COLO668 (cell line): ENCODE data around the gene MYO9B.

ENCODE experiments used
- DNase-seq: peaks from one replicate; lab custom pipeline; 2025; ENCODE audit not compliant: unreplicated experiment; lab: John Stamatoyannopoulos, UW

MYO9B gene

DNA sequence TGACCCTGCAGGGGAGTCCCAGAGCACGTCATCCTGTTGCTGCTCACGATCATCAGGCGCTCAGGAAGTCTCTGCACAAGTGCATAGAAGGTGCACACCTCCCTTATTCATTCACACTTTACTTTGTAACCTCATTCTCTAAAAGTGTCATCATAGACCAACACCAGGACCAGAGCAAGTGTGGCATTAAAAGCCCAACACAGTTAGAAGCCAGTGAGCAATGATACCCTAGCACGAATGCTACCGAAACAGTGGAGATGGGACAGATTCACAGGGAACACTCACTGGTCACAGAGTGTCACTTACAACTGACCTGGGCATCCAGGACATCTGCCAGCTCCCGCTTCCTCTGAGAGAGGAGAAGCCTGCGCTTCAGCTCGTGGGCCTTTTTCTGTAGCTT, 17.3 kb upstream of the MYO9B start:
- DNase-seq: no peak

DNA sequence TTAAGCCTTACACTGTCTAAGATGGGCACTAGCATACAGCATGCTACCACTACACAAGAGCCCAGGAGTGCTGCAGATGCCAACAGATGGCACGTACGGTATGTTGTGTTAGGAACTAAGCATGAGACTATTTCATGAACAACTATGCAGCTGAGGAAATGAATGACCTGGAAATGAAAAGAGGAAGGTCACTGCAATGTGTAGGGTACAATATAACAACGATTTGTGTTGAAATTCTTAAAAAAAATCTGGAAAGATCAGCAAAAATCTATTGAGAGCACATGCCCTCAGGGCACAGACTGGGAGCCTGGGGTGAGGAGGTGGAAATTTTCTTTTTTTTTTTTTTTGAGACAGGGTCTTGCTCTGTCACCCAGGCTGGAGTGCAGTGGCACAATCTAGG, 14.8 kb upstream of the MYO9B start:
- no peak for DNase-seq

DNA sequence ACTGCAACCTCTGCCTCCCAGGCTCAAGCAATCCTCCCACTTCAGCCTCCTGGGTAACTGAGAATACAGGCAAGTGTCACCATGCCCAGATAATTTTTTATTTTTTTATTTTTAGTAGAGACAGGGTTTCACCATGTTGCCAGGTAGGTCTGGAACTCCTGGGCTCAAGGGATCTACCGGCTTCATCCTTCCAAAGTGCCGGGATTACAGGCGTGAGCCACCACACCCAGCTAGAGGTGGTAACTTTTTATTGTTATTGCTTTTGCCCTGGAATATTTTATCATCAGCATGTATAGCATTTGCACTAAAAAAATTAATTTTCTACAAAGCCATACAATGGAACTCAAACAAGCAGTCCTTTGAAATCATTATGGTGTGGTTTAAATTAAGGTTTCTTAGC, 14.4 kb upstream of the MYO9B start:
- no peak for DNase-seq

DNA sequence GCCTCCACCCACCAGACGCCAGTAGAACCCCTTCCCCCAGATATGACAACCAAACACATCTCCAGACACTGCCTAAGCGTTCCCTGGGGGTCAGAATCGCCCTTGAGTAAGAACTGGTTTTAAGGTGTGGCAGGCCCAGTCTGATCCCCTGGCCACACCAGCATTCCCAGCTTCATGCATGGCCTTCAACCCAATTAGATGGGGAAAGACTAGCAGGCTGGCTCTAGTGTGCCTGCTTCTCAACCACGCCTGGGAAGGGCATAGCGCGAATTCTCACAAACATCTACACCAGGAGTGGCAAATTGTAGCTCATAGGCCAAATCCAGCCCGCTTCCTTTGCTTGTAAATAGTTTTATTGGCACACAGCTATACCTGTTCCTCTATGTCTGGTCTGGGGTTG, 13.9 kb upstream of the MYO9B start:
- DNase-seq: no peak

DNA sequence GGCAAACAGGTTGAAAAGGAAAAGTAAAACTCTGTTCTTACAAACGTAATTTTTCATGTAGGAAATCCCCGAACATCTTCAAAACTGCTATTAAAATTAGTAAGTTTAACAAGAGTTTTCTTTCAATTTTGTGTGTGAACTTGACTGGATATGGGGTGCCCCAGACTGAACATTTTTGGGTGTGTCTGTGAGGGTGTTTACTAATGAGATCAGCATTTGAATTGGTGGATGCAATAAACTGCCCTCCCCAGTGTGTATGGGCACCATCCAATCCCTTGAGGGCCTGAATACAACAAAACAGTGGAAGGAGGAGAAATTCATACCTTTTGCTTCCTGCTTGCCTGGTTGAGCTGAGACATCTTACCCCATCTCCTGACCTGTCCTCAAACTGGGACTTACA, 12.1 kb upstream of the MYO9B start:
- DNase-seq: no peak

DNA sequence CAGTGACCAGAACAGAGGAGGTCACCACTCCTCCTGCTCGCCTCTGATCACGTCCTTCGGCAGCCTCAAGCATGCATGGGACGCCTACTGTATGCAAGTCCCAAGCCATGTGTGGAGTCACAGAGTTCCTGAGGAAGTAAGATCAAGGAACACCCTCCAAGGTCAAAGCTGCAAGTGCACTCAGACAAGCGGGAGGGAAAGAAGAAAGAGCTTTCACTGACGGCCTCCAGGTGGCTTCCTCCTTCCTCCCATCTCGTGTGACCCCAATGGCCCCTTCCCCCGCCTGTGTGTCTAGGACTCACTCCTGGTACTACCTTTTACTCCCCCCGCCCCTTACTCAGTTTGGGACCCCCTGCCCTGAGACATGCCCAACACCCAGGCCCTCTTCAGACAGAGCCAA, 6.4 kb upstream of the MYO9B start:
- no peak for DNase-seq

DNA sequence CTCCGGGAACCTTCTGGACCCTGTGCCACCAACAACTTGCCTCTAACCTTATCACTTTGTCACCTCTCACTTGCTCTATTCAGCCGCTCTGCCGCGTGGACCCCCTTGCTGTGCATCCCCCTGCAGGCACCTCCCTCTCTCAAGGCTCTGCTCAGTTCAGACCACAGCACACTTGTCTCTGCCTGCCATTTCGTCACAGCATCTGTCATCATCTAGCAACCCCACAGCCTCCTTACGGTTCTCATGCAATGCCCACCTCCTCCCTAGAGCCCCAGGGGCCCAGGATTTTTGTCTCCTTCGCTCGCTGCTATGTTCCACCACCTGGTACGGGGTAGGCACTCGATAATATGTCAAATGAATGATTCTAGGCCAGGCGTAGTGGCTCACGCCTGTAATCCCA, 5.2 kb upstream of the MYO9B start:
- no peak for DNase-seq

DNA sequence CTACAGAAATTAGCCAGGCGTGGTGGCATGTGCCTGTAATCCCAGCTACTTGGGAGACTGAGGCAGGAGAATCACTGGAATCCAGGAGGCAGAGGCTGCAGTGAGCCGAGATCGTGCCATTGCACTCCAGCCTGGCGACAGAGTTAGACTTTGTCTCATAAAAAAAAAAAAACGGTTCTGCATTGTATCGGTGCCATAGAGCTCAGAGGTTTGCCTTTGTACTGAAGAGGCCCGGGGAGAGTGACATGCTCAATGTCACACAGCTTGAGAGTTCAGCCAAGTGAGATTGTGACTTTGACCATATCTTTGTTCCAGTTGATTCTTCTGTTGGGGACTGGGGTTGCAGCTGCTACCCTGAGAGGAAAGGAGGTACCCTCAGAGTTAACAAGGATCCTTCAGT, 4.7 kb upstream of the MYO9B start:
- DNase-seq: no peak

DNA sequence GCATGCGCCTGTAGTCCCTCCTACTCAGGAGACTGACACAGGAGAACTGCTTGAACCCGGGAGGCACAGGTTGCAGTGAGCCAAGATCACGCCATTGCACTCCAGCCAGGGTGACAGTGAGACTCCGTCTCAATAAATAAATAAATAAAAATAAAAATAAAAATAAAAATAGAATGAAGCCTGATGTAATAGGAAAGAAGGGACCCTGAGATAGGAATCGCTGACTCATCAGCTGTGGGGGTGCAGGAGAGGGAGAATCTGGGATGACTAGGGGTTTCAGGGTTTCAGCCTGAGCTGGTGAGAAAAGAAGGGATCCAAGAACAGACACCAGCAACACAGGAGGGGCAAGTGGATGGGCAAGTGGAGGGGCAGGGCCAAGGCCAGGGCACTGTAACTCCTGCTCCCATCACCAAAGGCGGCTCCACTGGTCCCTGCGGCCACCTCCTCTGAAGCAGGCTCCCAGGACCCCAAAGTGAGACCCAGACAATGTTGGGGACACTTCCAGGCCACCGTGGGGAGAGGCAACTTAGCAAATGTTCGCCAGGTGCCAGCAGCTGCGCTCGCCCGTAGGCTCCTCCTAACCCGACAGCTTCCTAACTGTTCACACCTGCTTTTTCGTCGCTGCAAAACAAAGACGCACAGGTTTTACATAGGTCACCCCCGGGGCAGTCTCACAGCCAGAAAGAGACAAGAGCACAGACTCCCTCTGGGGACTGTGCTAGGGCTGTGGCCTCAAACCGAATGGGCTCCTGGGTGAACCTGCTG, 1.5 kb upstream of the MYO9B start:
- peak; percentile 65 for DNase-seq

DNA sequence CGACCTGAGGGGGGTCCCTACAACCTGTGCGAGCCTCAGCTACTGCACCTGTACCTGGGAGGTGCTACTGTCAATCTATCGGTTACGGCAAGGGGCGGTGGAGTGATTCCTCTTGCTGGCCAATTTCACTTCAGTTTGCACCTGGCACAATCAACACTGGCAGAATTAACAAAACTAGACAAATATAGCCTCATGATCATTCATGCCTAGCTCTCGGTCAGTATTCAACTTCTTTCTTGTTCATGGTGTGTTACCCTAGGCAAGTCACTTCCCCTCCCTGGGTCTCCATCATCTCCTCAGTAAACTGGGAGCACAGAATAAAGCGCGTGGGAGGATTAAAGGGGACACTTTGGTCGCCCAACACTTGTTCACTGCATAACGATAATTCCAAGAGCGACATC, 943 bp upstream of the MYO9B start:
- DNase-seq: no peak

DNA sequence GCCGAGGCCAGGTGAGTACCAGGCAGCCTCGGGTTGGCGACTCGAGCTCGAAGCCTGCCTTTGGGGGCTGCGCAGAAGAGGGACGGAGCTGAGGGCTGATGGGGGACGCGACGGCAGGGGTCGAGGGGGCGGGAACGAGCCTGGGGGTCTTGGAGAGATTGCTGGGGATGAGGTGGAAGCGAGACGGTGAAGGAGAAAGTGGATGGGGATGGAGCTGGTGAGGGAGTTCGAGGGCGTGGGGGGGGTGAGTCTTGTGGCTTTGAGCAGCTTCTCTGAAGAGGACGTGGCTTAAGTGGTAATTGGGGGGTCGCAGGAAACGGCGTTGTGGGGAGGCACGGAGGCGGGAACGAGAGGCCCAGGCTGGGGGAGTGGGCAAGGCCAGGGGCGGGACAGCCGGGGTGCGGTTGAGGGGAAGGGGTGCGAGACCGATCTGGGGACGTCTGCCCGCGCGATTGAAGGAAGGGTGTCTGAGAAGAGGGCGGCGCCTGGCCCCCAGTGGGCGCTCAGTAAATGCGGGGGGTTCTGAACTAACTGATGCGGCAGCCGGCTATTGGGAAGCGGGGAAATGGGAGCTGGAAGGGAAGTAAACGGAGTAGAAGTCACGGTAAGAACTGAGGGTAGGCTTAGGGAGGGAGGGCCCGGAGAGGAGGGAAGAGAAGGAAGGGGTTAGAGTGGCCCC, 426 bp downstream of the MYO9B start:
- peak; percentile 18 for DNase-seq

DNA sequence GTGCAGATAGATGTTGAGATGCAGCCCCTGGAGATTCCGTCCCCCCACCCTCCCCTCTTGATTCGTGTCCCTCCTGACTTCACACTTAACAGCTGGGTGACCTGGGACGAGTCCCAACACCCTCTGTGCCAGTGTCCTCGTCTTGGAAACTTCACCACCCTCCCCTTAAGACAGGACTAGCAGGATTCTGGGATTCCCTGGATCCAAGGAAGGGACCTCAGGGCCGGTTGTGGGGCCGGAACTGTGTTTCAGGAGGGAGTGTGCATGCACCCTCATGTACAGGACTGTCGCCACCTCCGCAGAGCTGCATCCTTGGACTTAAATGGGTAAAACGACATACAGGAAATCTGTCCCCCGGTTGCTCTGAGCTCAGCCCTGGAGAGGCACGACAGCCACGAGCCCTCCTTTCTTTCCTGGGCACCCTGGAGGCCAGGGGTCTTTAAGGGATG, 990 bp downstream of the MYO9B start:
- DNase-seq: peak; percentile 15

DNA sequence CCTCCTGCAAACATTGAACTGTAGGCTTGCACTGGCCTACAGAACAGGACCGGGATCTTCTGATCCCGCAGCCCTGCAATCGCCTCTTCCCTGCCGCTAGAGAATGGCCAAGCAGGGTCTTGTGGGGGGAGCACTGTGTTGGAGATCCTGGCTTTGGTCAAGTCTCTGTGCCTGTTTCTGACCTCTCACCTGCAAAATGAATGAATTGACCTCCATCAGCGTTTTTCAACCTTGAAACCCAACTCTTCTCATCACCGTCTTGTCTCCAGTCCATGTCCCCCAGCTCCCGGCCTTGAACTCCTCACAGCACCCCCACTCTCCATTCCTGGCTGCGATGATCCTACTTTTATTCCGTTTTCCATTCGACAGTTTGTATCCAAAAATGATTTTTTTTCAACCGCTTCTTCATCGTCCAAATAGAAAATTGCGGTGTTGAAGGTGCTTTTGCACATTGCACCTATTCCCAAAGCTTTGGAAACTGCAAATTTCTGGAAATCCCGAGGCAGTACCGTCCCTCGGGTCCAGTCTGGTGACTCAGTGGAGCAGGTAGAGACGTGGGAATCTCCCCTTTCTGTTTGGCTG, 2.0 kb downstream of the MYO9B start:
- DNase-seq: no peak

DNA sequence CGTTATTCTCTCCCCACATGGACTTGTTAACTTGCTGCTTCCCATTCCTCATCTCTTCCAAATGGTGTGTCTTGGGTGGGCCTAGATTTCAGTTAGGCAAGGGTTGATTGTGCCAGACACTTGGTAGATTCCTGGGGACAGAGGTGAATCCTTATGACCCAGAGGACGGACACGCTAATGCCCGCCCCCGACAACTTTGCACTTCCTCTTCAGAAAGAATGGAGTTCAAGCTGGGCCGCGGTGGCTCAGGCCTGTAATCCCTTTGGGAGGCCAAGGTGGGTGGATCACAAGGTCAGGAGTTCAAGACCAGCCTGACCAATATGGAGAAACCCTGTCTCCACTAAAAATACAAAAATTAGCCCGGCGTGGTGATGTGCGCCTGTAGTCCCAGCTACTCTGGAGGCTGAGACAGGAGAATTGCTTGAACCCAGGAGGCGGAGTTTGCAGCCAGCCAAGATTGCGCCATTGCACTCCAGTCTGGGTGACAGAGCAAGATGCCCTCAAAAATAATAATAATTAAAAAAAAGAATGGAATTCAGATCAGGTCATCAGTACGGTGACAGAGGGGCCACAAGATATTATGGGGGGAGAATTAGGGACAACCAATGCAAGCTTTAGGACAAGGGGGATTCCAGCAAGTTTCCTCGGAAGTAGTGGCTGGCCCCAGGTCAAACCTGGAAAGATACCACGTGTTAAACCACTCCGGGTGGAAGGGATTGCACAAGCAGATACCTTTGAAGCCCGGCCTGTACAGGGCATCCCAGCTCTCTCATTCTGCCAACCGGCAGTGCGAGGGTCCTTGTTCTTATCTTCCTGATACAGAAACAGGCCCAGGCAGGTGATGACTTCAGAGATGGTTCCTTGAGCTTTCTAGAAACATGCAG, 2.7 kb downstream of the MYO9B start:
- DNase-seq: no peak

DNA sequence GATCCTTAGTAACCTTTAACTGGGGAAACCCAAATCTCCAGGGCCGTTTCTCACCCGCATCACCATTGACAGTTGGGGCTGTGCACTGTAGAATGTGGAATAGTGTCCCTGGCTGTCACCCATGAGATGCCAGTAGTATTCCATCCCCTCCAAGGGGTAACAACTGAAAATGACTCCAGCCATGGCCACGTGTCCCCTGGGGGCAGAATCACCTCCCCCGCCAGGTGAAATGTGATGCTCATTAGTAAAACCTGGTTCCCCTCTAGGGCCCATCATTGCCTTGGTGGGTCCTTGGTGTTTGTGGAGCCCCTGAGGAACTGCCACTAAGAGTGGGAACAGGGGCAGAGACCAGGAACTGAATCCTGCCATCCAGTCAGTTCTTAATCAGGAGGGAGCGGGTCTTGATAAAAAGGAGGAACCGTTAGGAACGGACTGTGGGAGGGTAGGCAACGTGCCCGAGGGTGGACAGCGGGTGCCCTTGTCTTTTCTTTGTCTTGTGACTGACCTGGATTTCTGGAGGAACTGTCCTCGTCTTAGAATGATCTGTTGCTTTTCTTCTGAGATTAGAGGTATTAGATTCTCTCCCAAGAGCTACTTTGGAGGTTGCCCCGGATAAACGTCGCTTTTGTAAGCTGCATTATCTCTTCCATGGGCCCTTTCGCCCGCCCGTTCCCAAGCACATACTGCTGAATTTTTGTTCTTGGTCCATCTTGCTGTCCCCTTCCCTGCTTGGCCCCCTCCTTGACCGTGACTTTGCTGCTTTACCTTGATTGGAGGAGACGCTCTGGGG, 3.5 kb downstream of the MYO9B start:
- no peak for DNase-seq

DNA sequence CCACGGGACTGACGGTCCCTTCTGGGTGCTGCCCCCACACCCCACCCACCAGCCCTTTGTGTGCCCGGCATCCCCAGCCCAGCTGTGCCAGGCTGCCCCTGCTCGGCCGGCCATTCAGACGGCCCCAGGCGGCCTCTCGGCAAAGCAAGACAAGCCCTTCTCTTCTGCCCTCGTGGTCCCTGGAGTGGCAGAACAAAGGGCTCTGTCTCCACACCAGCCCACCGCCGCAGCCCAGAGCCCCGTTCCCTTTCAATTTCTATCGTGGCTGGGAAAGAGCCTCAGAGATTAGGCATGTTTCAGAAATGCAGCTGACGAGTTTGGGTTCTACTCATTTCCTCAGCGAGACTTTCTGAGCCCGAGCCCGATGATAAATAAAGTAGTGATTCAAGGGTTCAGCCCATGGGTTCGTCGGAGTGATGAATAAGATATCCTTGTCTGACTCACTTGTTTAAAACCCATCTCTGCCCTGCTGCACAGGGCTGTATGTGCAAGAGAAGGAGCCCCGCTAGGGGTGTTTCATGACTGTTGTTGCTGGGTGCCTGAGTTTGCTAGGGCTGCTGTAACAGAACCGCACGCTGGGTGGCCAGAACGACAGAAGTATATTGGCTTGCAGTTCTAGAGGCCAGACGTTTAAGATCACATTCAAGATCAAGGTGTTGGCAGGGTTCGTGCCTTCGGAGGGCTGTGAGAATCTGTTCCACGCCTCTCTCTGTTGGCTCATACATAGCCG, 4.3 kb downstream of the MYO9B start:
- DNase-seq: no peak

DNA sequence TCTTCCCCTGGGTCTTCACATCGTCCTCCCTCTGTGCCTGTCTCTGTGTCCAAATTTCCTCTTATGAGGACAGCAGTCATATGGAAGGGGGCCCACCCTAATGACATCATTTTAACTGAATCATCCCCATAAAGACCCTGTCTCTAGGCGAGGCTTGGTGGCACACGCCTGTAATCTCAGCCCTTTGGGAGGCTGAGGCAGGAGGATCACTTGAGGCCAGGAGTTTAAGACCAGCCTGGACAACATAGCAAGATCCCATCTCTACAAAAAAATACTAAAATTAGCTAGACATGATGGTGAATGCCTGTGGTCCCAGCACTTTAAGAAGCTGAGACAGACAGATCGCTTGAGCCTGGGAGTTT, 4.8 kb downstream of the MYO9B start:
- no peak for DNase-seq

DNA sequence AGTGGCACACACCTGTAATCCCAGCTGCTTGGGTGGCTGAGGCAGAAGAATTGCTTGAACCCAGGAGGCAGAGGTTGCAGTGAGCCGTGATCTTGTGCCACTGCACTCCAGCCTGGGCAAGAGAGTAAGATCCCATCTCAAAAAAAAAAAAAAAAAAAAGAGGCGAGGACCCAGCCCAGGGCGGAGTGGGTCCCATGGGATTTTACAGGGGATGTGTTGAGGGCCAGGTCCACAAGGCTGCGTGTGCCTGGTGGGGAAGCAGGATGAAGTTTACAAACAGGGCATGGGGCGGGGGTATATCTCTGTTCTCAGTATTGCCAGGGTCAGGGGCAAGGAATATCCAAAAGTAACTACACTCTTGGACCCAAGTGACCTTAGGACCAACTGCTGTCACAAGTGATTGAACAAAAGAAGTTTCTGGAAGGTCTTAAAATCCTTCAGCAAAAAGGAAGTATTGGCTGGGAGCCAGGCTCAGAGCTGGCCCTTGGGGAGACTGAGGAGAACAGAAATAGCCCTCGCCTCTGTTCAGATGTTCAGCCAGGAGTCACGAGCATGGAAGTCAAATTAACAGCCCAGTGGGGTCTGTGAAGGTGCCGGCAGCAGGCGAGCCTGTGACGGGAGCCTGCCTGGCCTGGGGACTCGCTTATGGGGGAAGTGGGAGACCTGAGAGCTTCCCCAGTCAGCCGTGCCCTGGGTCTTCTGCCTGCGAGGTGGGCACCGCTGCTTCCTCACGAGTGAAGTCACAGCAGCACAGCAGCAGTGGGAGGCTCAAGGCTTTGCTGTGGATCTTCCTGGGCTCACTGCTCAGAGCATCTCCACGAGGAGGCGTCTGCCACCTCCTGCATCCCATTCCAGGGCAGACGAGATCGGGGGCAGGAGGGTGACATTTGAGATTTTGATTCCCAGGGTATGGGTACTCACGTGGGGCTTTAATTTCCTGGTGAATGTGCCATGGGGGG, 6.4 kb downstream of the MYO9B start:
- no peak for DNase-seq

DNA sequence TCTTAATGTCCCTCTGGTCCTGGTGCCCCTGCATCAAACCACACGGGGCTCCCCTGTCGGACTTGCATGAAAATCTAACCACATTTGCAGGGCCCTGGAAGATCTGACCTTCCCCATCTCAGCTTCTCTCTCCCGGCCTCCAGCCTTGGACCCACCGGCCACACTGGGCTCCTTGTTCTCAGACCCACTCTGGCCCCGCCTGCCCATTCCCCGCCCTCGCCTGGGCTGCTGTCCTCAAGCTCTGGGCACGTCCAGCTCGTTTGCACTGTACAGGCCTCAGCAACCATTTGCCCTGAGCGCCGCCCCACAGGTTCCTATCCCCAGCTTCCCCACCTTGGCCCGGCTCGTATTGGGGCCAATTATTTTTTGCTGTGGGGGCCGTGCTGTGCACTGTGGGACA, 10.5 kb downstream of the MYO9B start:
- no peak for DNase-seq
